SK-N-SH treated with all-trans-retinoic acid at 6 μM for 48 hours (cell line): ENCODE results near the gene SLC41A1.

Source experiments
- ATAC-seq: fragments of 200-7000 bp; cut with Tn5 transposase; 3 replicates; pipeline ENCODE4 v1.9.1; 2020; ENCODE audit warnings: mild to moderate bottlenecking, moderate library complexity
- BACH2 ChIP-seq: fragments of 250-450 bp; sonication (Bioruptor Pico); IDR thresholded peaks from 2 replicates; pipeline ENCODE4 v1.9.0; 2021; ENCODE audit warnings: mild to moderate bottlenecking, borderline replicate concordance
- CSDC2 ChIP-seq: fragments of 250-450 bp; sonication (Bioruptor Pico); IDR thresholded peaks from 2 replicates; pipeline ENCODE4 v1.5.0; 2020; ENCODE audit warnings: mild to moderate bottlenecking, moderate library complexity
- ESRRG ChIP-seq: fragments of 250-450 bp; sonication (Bioruptor Pico); IDR thresholded peaks from 2 replicates; pipeline ENCODE4 v1.6.1; 2021; ENCODE audit warnings: mild to moderate bottlenecking
- GLIS3 ChIP-seq: fragments of 250-450 bp; sonication (Bioruptor Pico); IDR thresholded peaks from 2 replicates; pipeline ENCODE4 v1.5.0; 2020; ENCODE audit warnings: mild to moderate bottlenecking, moderate library complexity
- ISL1 ChIP-seq: fragments of 250-450 bp; sonication (Bioruptor Pico); IDR thresholded peaks from 2 replicates; pipeline ENCODE4 v2.1.2; 2022; ENCODE audit warnings: mild to moderate bottlenecking, moderate library complexity
- OSR1 ChIP-seq: fragments of 250-450 bp; sonication (Bioruptor Pico); IDR thresholded peaks from 2 replicates; pipeline ENCODE4 v1.8.0; 2022; ENCODE audit warnings: moderate library complexity, mild to moderate bottlenecking, inconsistent platforms
- PPARA ChIP-seq: fragments of 250-450 bp; sonication (Bioruptor Pico); IDR thresholded peaks from 2 replicates; pipeline ENCODE4 v1.5.0; 2020; ENCODE audit warnings: mild to moderate bottlenecking, borderline replicate concordance
- RARB ChIP-seq: fragments of 250-450 bp; sonication (Bioruptor Pico); IDR thresholded peaks from 2 replicates; pipeline ENCODE4 v1.8.0; 2021; ENCODE audit warnings: mild to moderate bottlenecking, moderate library complexity
- SNAI2 ChIP-seq: fragments of 250-450 bp; sonication (Bioruptor Pico); IDR thresholded peaks from 2 replicates; pipeline ENCODE4 v1.5.0; 2020; ENCODE audit warnings: mild to moderate bottlenecking, moderate library complexity
- TCF4 ChIP-seq: fragments of 250-450 bp; sonication (Bioruptor Pico); IDR thresholded peaks from 2 replicates; pipeline ENCODE4 v1.8.0; 2021; ENCODE audit warnings: mild to moderate bottlenecking, moderate library complexity, borderline replicate concordance
- TOX ChIP-seq: fragments of 250-450 bp; sonication (Bioruptor Pico); IDR thresholded peaks from 2 replicates; pipeline ENCODE4 v1.8.0; 2021; ENCODE audit warnings: mild to moderate bottlenecking, moderate library complexity, borderline replicate concordance
- ZC3H10 ChIP-seq: fragments of 250-450 bp; sonication (Bioruptor Pico); IDR thresholded peaks from 2 replicates; pipeline ENCODE4 v1.5.1; 2021; ENCODE audit warnings: mild to moderate bottlenecking, moderate library complexity
- ZFP3 ChIP-seq: fragments of 250-450 bp; sonication (Bioruptor Pico); IDR thresholded peaks from 2 replicates; pipeline ENCODE4 v1.5.0; 2020; ENCODE audit warnings: mild to moderate bottlenecking, moderate library complexity
- ZFP30 ChIP-seq: fragments of 450-650 bp; formaldehyde crosslinking; IDR thresholded peaks from 2 replicates; pipeline ENCODE4 v1.5.0; 2022; ENCODE audit warnings: mild to moderate bottlenecking, moderate library complexity
- ZNF565 ChIP-seq: fragments of 450-650 bp; formaldehyde crosslinking; conservative IDR thresholded peaks from 2 replicates; pipeline ENCODE4 v1.5.0; 2020; ENCODE audit warnings: low read depth, mild to moderate bottlenecking, moderate library complexity
- ZNF70 ChIP-seq: fragments of 450-650 bp; formaldehyde crosslinking; IDR thresholded peaks from 2 replicates; pipeline ENCODE4 v1.5.0; 2020; ENCODE audit warnings: mild to moderate bottlenecking, moderate library complexity
- ZNF8 ChIP-seq: fragments of 450-650 bp; formaldehyde crosslinking; IDR thresholded peaks from 2 replicates; pipeline ENCODE4 v1.5.0; 2020; ENCODE audit warnings: mild to moderate bottlenecking, moderate library complexity
- TF ChIP-seq, protein P1 (sequence below): fragments of 250-450 bp; sonication (Bioruptor Pico); IDR thresholded peaks from 2 replicates; pipeline ENCODE4 v1.5.1; 2020; ENCODE audit warnings: low read depth, mild to moderate bottlenecking, moderate library complexity
- TF ChIP-seq, protein P2 (sequence below): fragments of 250-450 bp; sonication (Bioruptor Pico); IDR thresholded peaks from 2 replicates; pipeline ENCODE4 v1.5.1; 2021; ENCODE audit warnings: mild to moderate bottlenecking, moderate library complexity
- TF ChIP-seq, protein P3 (sequence below): fragments of 250-450 bp; sonication (Bioruptor Pico); IDR thresholded peaks from 2 replicates; pipeline ENCODE4 v1.8.0; 2020; ENCODE audit warnings: mild to moderate bottlenecking, moderate library complexity, borderline replicate concordance
- TF ChIP-seq, protein P4 (sequence below): fragments of 250-450 bp; sonication (Bioruptor Pico); IDR thresholded peaks from 2 replicates; pipeline ENCODE4 v1.5.0; 2020; ENCODE audit warnings: mild to moderate bottlenecking, moderate library complexity

The SLC41A1 gene

DNA sequence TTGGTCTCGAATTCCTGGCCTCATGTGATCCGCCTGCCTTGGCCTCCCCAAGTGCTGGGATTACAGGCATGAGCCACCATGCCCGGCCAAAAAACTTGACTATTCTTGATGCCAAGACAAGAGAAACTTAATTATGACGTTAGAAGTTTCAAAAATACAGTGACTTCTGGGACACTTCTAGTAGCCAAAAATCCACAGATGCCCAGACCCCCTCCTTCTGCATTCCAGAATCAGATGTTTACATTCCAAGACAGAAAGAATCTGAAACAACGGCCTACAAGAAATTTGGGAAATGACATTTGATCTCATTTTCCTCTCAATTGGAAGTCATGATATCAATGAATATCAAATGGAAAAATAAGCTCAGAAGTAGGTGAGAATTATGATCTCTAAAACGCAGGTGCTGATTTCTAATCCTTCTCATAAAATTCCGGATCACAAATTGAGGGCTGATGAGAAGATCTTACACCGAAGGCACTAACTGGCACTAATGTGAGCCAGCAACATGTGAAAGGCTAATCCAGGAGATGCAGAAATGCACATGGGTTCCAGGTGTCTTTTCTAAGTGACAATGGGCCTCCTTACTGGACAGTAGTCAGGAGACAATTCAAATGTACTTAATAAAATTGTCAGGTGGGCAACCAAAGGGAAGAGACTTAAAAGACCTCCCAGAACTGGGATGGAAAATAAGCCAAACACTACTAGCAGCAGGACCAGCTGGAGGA is 43.2 kb downstream of the SLC41A1 start:
- ATAC-seq = no peak
- no peak for TF ChIP-seq PPARA (CRISPR knock-in tag)
- no peak for TF ChIP-seq OSR1 (CRISPR knock-in tag)
- no peak for TF ChIP-seq ZFP3 (CRISPR knock-in tag)
- TF ChIP-seq, protein P1, sequence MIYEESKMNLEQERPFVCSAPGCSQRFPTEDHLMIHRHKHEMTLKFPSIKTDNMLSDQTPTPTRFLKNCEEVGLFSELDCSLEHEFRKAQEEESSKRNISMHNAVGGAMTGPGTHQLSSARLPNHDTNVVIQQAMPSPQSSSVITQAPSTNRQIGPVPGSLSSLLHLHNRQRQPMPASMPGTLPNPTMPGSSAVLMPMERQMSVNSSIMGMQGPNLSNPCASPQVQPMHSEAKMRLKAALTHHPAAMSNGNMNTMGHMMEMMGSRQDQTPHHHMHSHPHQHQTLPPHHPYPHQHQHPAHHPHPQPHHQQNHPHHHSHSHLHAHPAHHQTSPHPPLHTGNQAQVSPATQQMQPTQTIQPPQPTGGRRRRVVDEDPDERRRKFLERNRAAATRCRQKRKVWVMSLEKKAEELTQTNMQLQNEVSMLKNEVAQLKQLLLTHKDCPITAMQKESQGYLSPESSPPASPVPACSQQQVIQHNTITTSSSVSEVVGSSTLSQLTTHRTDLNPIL = no peak
- no peak for TF ChIP-seq ZFP30 (CRISPR knock-in tag)
- no peak for TF ChIP-seq RARB (CRISPR knock-in tag)
- TF ChIP-seq TOX = no peak
- no peak for TF ChIP-seq GLIS3 (CRISPR knock-in tag)

DNA sequence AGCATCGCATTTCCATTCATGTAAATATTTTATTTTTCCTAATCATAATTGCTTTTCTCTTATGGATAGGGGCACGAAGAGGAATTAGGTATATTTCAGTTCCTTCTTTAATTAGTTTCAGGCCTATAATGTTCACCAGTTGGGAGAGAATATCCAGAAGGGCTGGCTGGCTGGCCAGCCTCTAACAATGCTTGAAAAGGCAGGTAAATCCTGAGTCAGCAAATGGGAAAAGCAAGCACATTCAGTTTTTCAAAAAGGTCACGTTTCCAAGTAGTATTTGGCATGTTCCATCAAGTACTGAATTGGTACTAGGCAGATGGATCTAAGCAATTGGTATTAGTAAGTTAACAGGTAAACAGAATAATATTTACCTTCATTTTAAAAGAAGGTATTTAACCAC is 45.8 kb downstream of the SLC41A1 start:
- no peak for ATAC-seq
- no peak for TF ChIP-seq ZNF70 (CRISPR knock-in tag)
- TF ChIP-seq, protein P1 = no peak
- no peak for TF ChIP-seq ZNF565 (CRISPR knock-in tag)
- TF ChIP-seq CSDC2 (CRISPR knock-in tag) = no peak
- TF ChIP-seq ISL1 = no peak
- TF ChIP-seq RARB (CRISPR knock-in tag) = no peak
- no peak for TF ChIP-seq ZNF8
- TF ChIP-seq ZFP3 (CRISPR knock-in tag) = no peak
- no peak for TF ChIP-seq ZC3H10 (CRISPR knock-in tag)
- TF ChIP-seq BACH2 = no peak
- no peak for TF ChIP-seq PPARA (CRISPR knock-in tag)
- no peak for TF ChIP-seq ESRRG (CRISPR knock-in tag)
- TF ChIP-seq, protein P2, sequence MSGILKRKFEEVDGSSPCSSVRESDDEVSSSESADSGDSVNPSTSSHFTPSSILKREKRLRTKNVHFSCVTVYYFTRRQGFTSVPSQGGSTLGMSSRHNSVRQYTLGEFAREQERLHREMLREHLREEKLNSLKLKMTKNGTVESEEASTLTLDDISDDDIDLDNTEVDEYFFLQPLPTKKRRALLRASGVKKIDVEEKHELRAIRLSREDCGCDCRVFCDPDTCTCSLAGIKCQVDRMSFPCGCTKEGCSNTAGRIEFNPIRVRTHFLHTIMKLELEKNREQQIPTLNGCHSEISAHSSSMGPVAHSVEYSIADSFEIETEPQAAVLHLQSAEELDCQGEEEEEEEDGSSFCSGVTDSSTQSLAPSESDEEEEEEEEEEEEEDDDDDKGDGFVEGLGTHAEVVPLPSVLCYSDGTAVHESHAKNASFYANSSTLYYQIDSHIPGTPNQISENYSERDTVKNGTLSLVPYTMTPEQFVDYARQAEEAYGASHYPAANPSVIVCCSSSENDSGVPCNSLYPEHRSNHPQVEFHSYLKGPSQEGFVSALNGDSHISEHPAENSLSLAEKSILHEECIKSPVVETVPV (CRISPR knock-in tag) = no peak
- TF ChIP-seq TCF4 (CRISPR knock-in tag) = no peak
- TF ChIP-seq ZFP30 (CRISPR knock-in tag) = no peak
- no peak for TF ChIP-seq SNAI2 (CRISPR knock-in tag)
- TF ChIP-seq, protein P3, sequence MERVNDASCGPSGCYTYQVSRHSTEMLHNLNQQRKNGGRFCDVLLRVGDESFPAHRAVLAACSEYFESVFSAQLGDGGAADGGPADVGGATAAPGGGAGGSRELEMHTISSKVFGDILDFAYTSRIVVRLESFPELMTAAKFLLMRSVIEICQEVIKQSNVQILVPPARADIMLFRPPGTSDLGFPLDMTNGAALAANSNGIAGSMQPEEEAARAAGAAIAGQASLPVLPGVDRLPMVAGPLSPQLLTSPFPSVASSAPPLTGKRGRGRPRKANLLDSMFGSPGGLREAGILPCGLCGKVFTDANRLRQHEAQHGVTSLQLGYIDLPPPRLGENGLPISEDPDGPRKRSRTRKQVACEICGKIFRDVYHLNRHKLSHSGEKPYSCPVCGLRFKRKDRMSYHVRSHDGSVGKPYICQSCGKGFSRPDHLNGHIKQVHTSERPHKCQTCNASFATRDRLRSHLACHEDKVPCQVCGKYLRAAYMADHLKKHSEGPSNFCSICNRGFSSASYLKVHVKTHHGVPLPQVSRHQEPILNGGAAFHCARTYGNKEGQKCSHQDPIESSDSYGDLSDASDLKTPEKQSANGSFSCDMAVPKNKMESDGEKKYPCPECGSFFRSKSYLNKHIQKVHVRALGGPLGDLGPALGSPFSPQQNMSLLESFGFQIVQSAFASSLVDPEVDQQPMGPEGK (CRISPR knock-in tag) = no peak
- TF ChIP-seq, protein P4, sequence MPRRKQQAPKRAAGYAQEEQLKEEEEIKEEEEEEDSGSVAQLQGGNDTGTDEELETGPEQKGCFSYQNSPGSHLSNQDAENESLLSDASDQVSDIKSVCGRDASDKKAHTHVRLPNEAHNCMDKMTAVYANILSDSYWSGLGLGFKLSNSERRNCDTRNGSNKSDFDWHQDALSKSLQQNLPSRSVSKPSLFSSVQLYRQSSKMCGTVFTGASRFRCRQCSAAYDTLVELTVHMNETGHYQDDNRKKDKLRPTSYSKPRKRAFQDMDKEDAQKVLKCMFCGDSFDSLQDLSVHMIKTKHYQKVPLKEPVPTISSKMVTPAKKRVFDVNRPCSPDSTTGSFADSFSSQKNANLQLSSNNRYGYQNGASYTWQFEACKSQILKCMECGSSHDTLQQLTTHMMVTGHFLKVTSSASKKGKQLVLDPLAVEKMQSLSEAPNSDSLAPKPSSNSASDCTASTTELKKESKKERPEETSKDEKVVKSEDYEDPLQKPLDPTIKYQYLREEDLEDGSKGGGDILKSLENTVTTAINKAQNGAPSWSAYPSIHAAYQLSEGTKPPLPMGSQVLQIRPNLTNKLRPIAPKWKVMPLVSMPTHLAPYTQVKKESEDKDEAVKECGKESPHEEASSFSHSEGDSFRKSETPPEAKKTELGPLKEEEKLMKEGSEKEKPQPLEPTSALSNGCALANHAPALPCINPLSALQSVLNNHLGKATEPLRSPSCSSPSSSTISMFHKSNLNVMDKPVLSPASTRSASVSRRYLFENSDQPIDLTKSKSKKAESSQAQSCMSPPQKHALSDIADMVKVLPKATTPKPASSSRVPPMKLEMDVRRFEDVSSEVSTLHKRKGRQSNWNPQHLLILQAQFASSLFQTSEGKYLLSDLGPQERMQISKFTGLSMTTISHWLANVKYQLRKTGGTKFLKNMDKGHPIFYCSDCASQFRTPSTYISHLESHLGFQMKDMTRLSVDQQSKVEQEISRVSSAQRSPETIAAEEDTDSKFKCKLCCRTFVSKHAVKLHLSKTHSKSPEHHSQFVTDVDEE (CRISPR knock-in tag) = no peak
- no peak for TF ChIP-seq TOX
- TF ChIP-seq, all 23 proteins: peak for 0

GRCh38 chr1:205766570-205766969 is 46.4 kb downstream of the SLC41A1 start:
- no peak for ATAC-seq
- no peak for TF ChIP-seq CSDC2 (CRISPR knock-in tag)
- TF ChIP-seq ESRRG (CRISPR knock-in tag) = no peak
- TF ChIP-seq, protein P1 = no peak
- no peak for TF ChIP-seq GLIS3 (CRISPR knock-in tag)
- no peak for TF ChIP-seq ZNF8
- TF ChIP-seq SNAI2 (CRISPR knock-in tag) = no peak
- no peak for TF ChIP-seq RARB (CRISPR knock-in tag)
- no peak for TF ChIP-seq ZNF70 (CRISPR knock-in tag)
- TF ChIP-seq ZNF565 (CRISPR knock-in tag) = no peak
- TF ChIP-seq, protein P4 (CRISPR knock-in tag) = no peak
- no peak for TF ChIP-seq PPARA (CRISPR knock-in tag)
- TF ChIP-seq ISL1 = no peak
- TF ChIP-seq TCF4 (CRISPR knock-in tag) = no peak
- no peak for TF ChIP-seq ZFP30 (CRISPR knock-in tag)
- TF ChIP-seq ZFP3 (CRISPR knock-in tag) = no peak
- no peak for TF ChIP-seq OSR1 (CRISPR knock-in tag)
